ENCODE results near the gene KRTAP10-6. TPM values are rescaled to one million over a fixed set of nuclear protein-coding genes. Genes with fewer than 3 reads are reported as not detected.
"Not testable (repeated sequence)": the region's sequence is repeated elsewhere in the genome, so short reads cannot be mapped to it uniquely, and the experiment has no call there.

Gene KRTAP10-6
- total and polyA plus RNA-seq, 2 donors (not counting 1 experiment from before 2014, with no cell fraction given) = not detected

- Histone ChIP-seq H3K4me1 (ENCODE audit: control insufficient read depth, extremely low read depth, insufficient read depth, low read length) (no peaks in the 10 kb centered on the region), H3K27ac (ENCODE audit: insufficient read depth, low read length) (no peak overlapping the region), H3K4me3 (replicated peaks in 1 of 4; ENCODE audit: control extremely low read depth in 1 of 4, insufficient read depth in 1 of 4, low read depth in 3 of 4, low read length in 4 of 4) (no peak overlapping the region), H2AFZ (ENCODE audit: low read length) (no peak overlapping the region), H3K36me3 (ENCODE audit: control insufficient read depth, insufficient read depth, low read length) (no peaks in the 10 kb centered on the region), H3K9ac (ENCODE audit: insufficient read depth, low read length) (no peak overlapping the region), H3K9me3 (ENCODE audit: control insufficient read depth, insufficient read depth, low read depth, low read length) (no peaks in the 10 kb centered on the region), H3K4me2 (ENCODE audit: extremely low read depth, insufficient read depth, low read length) (no peak overlapping the region), H4K20me1 (ENCODE audit: control insufficient read depth, extremely low read depth, insufficient read depth, low read length) (no peaks in the 10 kb centered on the region), H3K27me3 (ENCODE audit: control insufficient read depth, insufficient read depth, low read length) (no peaks in the 10 kb centered on the region), H3K79me2 (ENCODE audit: control insufficient read depth, insufficient read depth, low read length) (no peaks in the 10 kb centered on the region)
- no peak for DNase-seq (ENCODE audit: low read depth in 2 of 2)
- no peak for TF ChIP-seq CTCF (conservative IDR thresholded peaks at IDR 0.05 in 1 of 2, IDR thresholded peaks at IDR 0.05 in 1 of 2; ENCODE audit: low read depth in 1 of 2, low read length in 2 of 2)
- no peak for TF ChIP-seq EZH2 (IDR thresholded peaks at IDR 0.05; ENCODE audit: low read length, missing control alignments)
These were observed 39.8 kb upstream of the KRTAP10-6 start for GRCh38 chr21:44632067-44632466.

- Histone ChIP-seq H3K27me3 (ENCODE audit: control insufficient read depth, insufficient read depth, low read length) (no peaks in the 10 kb centered on the region), H3K79me2 (ENCODE audit: control insufficient read depth, insufficient read depth, low read length) (no peaks in the 10 kb centered on the region), H3K9ac (ENCODE audit: insufficient read depth, low read length) (no peak overlapping the region), H3K27ac (ENCODE audit: insufficient read depth, low read length) (no peak overlapping the region), H3K4me2 (ENCODE audit: extremely low read depth, insufficient read depth, low read length) (no peak overlapping the region), H3K4me1 (ENCODE audit: control insufficient read depth, extremely low read depth, insufficient read depth, low read length) (no peaks in the 10 kb centered on the region), H3K36me3 (ENCODE audit: control insufficient read depth, insufficient read depth, low read length) (no peaks in the 10 kb centered on the region), H3K9me3 (ENCODE audit: control insufficient read depth, insufficient read depth, low read depth, low read length) (no peaks in the 10 kb centered on the region), H2AFZ (ENCODE audit: low read length) (no peak overlapping the region), H4K20me1 (ENCODE audit: control insufficient read depth, extremely low read depth, insufficient read depth, low read length) (no peaks in the 10 kb centered on the region), H3K4me3 (replicated peaks in 1 of 4; ENCODE audit: control extremely low read depth in 1 of 4, insufficient read depth in 1 of 4, low read depth in 3 of 4, low read length in 4 of 4) (no peak overlapping the region)
- TF ChIP-seq CTCF (conservative IDR thresholded peaks at IDR 0.05 in 1 of 2, IDR thresholded peaks at IDR 0.05 in 1 of 2; ENCODE audit: low read depth in 1 of 2, low read length in 2 of 2) (no peak), EZH2 (IDR thresholded peaks at IDR 0.05; ENCODE audit: low read length, missing control alignments) (no peak)
- no peak for DNase-seq (ENCODE audit: low read depth in 2 of 2)
These were observed 38.1 kb upstream of the KRTAP10-6 start for GRCh38 chr21:44630440-44630839.

DNA sequence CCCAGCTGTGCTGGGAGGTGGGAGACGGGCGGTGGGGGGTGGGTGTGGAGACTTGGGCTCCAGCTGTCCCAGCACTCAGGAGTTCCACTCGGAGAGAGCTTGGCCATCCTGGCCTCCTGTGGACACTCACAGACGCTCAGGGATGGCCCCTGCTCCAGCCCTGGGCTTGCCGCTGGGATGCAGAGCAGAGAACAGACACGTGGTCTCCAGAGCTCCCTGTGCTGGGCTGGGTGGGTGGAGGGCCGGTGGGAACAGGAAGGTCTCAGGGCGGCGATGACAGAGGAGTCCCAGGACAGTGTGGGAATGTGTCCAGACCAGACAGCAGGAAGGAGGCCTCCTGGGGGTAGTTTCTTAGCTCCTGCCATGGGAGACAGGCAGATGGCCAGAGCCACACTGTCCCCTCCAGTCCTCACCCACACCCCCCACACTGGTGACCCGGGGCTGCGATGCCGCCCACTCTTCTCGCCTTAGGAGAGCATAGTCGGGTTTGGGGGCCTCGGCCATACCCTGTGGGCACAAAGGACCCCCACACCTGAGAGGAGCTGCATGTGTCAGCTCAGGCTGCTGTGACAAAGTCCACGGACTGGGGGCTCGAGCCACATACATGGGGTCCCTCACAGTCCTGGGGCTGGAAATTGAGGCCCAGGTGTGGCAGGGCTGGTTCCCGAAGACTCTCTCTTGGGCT is 36.5 kb upstream of the KRTAP10-6 start:
- Histone ChIP-seq H3K27ac (ENCODE audit: insufficient read depth, low read length) (no peak overlapping the region), H2AFZ (ENCODE audit: low read length) (no peak overlapping the region), H3K4me2 (ENCODE audit: extremely low read depth, insufficient read depth, low read length) (no peak overlapping the region), H3K9me3 (ENCODE audit: control insufficient read depth, insufficient read depth, low read depth, low read length) (no peaks in the 10 kb centered on the region), H3K9ac (ENCODE audit: insufficient read depth, low read length) (no peak overlapping the region), H4K20me1 (ENCODE audit: control insufficient read depth, extremely low read depth, insufficient read depth, low read length) (no peaks in the 10 kb centered on the region), H3K27me3 (ENCODE audit: control insufficient read depth, insufficient read depth, low read length) (no peaks in the 10 kb centered on the region), H3K79me2 (ENCODE audit: control insufficient read depth, insufficient read depth, low read length) (no peaks in the 10 kb centered on the region), H3K4me1 (ENCODE audit: control insufficient read depth, extremely low read depth, insufficient read depth, low read length) (no peaks in the 10 kb centered on the region), H3K36me3 (ENCODE audit: control insufficient read depth, insufficient read depth, low read length) (no peaks in the 10 kb centered on the region), H3K4me3 (replicated peaks in 1 of 4; ENCODE audit: control extremely low read depth in 1 of 4, insufficient read depth in 1 of 4, low read depth in 3 of 4, low read length in 4 of 4) (no peak overlapping the region)
- no peak for TF ChIP-seq CTCF (conservative IDR thresholded peaks at IDR 0.05 in 1 of 2, IDR thresholded peaks at IDR 0.05 in 1 of 2; ENCODE audit: low read depth in 1 of 2, low read length in 2 of 2)
- no peak for TF ChIP-seq EZH2 (IDR thresholded peaks at IDR 0.05; ENCODE audit: low read length, missing control alignments)
- no peak for DNase-seq (ENCODE audit: low read depth in 2 of 2)

DNA sequence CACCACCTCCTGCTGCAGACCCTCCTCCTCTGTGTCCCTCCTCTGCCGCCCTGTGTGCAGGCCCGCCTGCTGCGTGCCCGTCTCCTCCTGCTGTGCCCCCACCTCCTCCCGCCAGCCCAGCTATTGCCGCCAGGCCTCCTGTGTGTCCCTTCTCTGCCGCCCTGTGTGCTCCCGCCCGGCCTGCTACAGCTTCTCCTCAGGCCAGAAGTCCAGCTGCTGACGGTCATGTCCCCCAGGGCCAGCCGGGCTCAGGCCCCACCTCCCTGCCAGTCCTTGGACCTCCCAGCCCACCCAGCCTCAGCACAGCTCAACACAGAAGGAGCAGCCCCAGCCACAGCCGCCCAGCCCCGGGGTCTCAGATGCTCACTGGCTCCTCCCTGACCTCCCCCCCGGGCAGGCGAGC is 35.5 kb upstream of the KRTAP10-6 start:
- not testable (repeated sequence) for H3K36me3 ChIP-seq (ENCODE audit: control insufficient read depth, insufficient read depth, low read length); H3K79me2 ChIP-seq (ENCODE audit: control insufficient read depth, insufficient read depth, low read length); H3K9me3 ChIP-seq (ENCODE audit: control insufficient read depth, insufficient read depth, low read depth, low read length); H3K4me2 ChIP-seq (ENCODE audit: extremely low read depth, insufficient read depth, low read length); DNase-seq (ENCODE audit: low read depth in 2 of 2); H3K9ac ChIP-seq (ENCODE audit: insufficient read depth, low read length); H3K27ac ChIP-seq (ENCODE audit: insufficient read depth, low read length); H3K27me3 ChIP-seq (ENCODE audit: control insufficient read depth, insufficient read depth, low read length); H4K20me1 ChIP-seq (ENCODE audit: control insufficient read depth, extremely low read depth, insufficient read depth, low read length); H3K4me1 ChIP-seq (ENCODE audit: control insufficient read depth, extremely low read depth, insufficient read depth, low read length); H2AFZ ChIP-seq (ENCODE audit: low read length); H3K4me3 ChIP-seq (replicated peaks in 1 of 4; ENCODE audit: control extremely low read depth in 1 of 4, insufficient read depth in 1 of 4, low read depth in 3 of 4, low read length in 4 of 4)
